GM19468 (cell line): Measurements from ENCODE around the gene KCNH8.

Experiments
- ATAC-seq: cut with Tn5 transposase; IDR thresholded peaks from one replicate; pipeline ENCODE4 v1.9.1; 2021; ENCODE audit warnings: mild to moderate bottlenecking, moderate library complexity, moderate number of reproducible peaks; ENCODE audit not compliant: unreplicated experiment; ENCODE audit errors: extremely low read depth

KCNH8 gene

DNA sequence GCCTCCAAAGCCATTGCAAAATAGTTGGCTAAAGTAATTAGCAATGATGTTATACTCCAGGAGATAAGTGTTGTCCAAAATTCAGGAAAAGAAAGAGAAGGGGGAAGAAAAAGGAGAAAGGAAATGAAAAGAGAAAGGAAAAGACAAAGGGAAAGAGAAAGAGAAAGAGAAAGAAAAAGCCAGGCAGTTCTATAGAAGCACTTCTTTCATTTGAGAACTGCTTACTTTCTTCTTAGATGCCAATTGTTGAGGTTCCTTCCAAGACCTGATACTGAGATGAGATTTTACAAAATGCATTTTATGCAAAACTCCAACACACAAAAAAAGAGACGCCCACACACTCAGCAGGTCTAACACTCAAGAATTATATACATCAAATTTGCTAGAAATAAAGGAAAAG lies 298.4 kb downstream of the KCNH8 start:
- ATAC-seq: peak; percentile 42

GRCh38 chr3:19455546-19455945 lies 307.2 kb downstream of the KCNH8 start:
- ATAC-seq: no peak

- no peak for ATAC-seq
Measured at GRCh38 chr3:19456738-19457137, 308.4 kb downstream of the KCNH8 start.

DNA sequence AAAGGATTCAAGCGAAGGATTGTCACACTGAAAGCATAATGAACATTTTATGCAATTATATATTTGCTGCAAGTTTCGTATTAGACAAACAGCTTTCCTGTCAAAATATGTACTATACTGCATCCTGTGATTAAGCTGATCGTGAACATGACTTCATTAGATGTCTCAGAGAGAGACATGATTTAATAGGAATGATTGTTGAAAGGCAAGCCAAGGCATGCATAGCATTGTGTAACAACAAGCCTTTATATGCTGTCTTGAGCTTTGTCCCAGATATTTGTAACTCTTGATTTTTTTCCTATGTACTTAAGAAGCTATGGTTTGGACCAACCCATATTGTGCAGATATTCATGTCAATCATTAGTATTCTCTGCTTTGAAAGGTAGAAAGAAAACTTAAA lies 309.1 kb downstream of the KCNH8 start:
- ATAC-seq: no peak

DNA sequence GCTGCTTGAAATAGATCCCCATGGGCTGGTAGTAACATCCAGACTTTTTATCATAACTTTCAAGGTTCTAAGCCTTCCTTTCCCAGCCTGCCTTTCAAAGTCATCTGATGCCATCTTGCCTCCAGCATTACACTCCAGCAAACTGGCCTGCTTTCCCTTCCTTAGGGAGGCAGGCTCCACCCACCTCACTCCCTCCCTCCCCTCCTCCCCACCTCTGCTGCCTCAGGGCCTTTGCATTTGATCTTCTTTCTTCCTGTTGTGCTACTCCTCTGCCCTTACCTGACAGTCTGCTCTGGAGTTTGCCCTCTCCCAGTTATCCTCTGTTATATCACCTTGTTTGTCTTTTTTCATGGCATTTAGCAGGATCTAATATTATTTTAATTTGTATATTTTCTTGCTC lies 319.5 kb downstream of the KCNH8 start:
- ATAC-seq: no peak

DNA sequence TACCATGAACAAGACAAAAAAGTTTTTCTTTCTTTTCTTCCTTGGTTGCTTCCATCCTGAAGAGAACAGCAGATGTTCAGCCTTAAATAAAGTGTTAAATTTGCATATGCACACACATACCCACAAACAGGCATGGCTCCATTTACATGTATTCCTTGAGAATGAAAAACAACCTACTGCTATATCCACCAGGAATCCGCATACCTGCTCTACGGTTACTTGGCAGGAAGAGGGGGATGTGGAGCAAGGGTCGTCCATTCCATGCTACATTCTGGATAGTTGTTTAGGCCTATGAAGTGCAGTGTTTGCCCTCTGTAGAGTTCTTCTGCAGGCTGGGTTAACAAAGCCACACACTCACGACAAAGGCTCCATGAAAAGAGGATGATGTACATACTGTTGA lies 322.8 kb downstream of the KCNH8 start:
- no peak for ATAC-seq

- no peak for ATAC-seq
Measured at GRCh38 chr3:19473971-19474580, 325.8 kb downstream of the KCNH8 start.

- ATAC-seq: no peak
Measured at GRCh38 chr3:19476281-19476680, 328.0 kb downstream of the KCNH8 start.

DNA sequence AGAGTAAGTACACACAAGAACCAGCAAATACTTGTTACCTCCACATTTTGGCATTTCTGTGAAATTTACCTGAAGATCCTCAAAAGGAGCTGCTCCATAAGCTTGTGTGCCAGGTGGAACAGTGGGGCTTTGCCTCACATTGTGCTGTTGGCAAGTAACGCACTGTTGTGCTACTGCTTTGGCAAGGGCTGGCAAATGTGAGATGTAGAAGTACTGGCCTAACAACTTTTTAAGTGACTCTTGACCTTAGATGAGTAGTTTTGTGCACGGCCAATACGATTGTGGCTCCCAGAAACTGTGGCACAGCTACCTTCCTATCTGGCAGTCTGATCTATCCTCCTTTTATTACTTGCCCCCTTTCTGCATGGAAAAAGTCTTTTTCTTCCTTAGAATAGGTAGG lies 337.0 kb downstream of the KCNH8 start:
- no peak for ATAC-seq

DNA sequence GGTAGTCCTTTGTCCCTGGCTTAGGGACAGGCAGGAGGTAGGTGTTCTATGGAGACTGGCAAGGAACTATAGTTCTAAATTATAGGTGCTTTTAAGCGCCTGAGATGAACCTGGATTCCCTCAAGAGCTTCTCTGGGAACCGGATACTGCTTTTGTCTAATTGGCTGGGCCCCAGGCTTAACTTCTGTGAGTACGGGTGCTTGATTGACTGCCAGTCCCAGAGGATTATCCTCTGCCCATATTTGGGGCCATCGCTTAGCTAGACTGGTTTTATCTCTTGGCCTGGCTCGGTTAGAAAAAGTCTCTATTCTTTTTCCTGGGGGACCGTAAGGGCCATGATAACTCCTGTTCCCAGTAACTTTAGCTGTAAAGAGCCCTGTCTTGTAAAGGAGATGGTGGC lies 339.1 kb downstream of the KCNH8 start:
- no peak for ATAC-seq

DNA sequence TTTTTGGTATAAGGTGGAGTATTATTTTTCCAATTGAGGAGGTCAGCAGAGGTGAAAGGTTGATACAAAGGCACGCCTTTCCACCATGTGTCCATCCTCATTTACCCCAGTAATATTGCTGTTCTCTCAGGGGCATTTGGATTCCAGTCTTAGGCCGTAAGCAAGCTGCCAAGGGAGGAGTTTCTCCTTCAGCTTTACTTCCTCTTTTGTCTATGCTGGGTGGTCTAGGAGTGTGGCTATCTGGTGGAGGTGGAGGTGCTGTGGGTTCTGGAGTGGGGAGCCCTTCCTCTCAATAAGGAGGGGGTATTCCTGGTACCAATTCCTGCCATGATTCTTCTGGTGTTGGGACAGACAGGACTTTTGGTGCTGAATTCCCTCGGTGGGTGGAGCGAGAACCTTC lies 340.6 kb downstream of the KCNH8 start:
- no peak for ATAC-seq

GRCh38 chr3:19489936-19490335 lies 341.6 kb downstream of the KCNH8 start:
- no peak for ATAC-seq

GRCh38 chr3:19506171-19506570 lies 357.9 kb downstream of the KCNH8 start:
- ATAC-seq: no peak

GRCh38 chr3:19522305-19522704 lies 374.0 kb downstream of the KCNH8 start:
- no peak for ATAC-seq

DNA sequence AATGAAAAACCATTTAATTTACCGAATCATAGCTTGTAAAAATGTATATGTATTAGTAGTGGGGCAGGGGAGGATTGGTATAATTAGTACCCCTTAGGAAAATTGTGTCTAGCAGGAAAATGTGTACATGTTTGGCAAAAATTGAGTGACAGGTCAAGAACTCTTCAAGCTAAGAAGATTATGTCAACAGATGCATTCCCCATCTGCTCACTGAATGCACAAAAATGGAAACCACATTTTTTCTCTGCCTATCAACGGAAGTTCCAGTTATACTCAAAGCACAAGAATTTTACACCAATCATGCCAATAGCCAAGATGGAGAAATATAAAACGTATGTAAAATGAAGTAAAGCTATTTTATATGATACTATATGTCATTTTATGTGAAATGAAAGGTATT lies 377.8 kb downstream of the KCNH8 start:
- no peak for ATAC-seq

DNA sequence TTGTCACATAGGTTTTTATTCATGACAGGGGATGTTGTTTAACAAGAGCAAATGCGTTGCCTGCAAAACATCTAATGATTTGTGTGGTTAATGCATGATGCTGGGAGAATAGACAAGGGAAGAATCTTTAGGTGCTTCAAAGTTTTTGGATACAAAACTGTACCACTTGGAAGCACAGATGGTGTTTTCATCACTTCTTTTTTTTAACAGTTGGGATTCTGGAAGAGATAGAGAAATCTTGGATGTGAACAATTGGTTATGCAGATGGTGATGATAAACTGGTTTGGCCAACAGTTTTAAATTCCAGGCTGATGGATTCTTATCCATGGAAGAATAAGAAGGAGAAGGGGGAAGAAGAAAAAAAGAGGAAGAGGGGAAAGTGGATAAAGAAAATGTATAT lies 379.4 kb downstream of the KCNH8 start:
- ATAC-seq: no peak

DNA sequence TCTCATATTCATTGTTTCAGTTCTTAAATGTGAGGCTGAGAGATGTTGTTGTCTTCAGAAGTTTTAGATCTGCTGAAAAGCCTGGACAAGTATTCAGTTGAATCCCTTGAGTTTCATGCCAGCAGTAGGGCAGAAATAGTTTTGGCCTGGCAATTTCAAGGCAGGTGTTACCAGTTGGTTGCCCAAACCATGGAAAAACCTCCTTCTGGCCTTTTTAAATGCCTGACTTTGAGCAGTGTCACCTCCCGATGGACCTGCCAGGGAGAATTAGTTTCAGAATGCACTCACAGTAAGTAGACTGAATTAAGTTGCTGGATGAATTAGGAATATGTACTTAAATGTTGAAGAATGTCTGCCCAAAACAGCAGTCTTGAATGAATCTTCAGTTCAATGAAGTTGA lies 383.1 kb downstream of the KCNH8 start:
- ATAC-seq: no peak

GRCh38 chr3:19539518-19540392 lies 391.4 kb downstream of the KCNH8 start:
- ATAC-seq: peak; percentile 67

GRCh38 chr3:19540464-19540863 lies 392.2 kb downstream of the KCNH8 start:
- peak; percentile 7 for ATAC-seq

GRCh38 chr3:19541284-19541683 lies 393.0 kb downstream of the KCNH8 start:
- no peak for ATAC-seq

- peak; percentile 24 for ATAC-seq
Measured at GRCh38 chr3:19543212-19543841, 395.0 kb downstream of the KCNH8 start.
